Putamen (tissue), 1 donor: ENCODE results near the gene ZDHHC14.

ENCODE experiments used
- DNase-seq: peaks from one replicate; pipeline ENCODE4 v3.0.0-alpha.2; 2016; ENCODE audit warnings: low spot score

Gene ZDHHC14

DNA sequence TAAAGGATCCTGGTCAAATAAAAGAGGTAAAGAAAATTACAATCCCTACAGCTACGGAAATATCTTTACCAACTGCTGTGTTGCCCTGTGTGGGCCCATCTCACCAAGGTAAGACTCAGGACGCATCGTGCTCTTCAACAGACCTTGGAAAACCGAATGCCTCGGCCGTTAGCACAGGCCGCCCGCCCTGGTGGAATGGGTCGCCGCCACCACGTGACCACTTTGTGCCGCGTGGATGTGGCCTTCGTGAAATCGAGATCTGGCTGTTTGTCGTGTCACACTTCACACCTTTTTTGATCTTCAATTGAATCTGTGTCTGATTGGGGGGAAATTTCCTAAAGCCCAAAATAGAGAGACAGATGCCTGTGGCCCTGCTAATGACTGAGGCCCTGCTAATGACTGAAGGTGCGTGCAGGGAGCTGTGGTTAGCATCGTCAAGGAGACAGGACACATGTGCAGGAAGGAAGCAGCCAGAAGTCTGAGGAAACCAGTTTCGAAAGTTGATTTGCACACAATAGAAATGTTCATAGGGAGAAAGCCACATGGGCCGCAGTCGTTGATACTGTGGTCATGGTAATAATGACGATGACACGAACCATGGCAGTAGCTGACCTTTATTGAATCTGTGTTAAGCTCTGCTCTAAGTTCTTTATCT, 266.4 kb downstream of the ZDHHC14 start:
- DNase-seq: no peak

GRCh38 chr6:157648561-157648960, 267.6 kb downstream of the ZDHHC14 start:
- no peak for DNase-seq

DNA sequence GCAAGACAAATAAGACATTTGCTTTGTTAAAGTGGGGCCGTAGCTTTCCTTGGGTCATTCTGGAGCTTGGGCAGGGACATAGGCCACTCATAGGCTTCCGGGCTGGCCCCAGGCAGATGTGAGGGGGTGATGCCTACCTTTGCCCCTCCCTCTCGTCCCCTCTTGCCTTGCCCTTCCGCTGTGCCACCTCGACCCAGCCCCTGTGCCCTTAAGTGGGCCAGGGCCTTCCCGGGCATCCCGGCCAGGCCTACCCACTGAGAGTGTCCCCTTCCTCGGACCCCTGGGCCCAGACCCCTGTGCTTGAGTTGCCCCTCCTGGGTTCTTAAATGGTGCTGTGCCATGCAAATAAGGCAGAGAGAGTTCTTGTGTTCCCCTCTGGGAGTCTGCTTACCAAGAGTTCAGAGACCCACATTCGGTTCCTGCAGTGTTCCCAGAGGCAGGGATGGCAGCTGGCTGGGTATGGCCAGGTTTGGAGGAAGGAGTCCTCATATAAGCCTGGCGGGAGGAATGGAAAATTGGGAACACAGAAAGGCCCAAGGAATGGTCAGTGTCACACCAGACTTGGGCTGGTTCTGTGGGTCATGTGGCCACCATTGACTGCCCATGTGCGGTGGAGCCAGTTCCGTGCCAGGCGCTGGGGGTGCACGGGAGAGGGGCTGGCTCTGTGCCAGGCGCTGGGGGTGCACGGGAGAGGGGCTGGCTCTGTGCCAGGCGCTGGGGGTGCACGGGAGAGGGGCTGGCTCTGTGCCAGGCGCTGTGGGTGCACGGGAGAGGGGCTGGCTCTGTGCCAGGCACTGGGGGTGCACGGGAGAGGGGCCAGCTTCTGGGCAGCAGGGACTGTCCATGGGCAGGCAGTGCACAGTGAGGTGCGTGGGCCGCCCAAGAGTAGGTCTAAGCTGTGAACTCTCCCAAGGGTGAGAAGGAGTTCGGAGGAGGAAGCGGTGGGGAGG, 268.6 kb downstream of the ZDHHC14 start:
- no peak for DNase-seq

DNA sequence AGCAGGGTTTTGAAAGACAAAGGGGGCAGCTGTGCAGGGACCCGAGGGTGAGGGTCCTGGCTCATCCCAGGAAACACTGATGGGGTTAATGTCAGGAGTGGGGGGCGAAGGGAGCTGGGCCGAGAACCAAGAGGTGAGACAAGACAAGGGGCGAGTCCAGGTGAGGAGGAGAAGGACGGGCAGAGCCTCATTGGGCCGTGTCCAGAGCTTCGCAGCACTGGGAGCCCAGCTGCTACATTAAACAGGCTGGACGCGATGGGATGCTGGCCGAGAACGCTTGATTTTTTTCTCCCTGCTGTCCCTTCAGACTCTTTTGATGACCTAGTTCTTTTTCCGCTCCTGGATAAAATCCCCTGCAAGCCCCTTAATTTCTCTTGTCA, 269.3 kb downstream of the ZDHHC14 start:
- no peak for DNase-seq

GRCh38 chr6:157650801-157651200, 269.8 kb downstream of the ZDHHC14 start:
- no peak for DNase-seq

GRCh38 chr6:157651731-157652490, 270.9 kb downstream of the ZDHHC14 start:
- no peak for DNase-seq

DNA sequence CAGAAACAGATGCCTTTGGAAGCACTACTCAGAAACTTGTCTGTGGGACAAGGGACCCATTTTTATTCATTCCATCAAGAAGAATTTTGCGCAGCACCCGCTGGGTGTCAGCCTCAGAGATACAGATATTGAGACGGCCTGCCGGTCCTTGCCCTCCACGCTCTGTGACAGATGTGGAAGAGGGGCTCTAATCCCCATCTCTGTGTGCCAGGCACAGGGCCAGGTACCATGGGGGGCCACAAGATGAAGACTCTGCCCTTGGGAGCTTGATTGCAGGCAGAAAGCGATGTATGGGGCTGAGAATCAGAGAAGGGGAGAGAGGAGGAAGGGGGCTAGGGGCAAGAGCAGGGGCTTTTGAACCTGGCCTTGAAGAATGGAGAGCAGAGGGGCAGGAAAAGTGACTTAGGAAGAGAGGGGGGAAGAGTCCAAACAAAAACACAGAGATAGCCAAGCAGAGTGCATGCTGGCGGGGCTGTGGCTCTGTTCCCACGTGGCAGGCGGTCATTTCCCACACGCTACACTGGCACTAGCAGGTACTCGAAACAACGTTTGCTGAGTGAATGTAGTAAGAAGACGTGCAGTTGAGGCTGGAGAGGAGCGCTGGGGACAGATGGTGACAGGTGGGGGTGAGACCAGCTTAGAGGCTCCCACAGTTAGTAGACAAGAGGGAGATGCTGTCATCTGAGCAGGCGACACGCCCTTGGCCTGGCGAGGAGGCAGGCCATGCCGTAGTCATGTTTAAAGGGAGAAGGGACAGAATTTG, 271.8 kb downstream of the ZDHHC14 start:
- no peak for DNase-seq

DNA sequence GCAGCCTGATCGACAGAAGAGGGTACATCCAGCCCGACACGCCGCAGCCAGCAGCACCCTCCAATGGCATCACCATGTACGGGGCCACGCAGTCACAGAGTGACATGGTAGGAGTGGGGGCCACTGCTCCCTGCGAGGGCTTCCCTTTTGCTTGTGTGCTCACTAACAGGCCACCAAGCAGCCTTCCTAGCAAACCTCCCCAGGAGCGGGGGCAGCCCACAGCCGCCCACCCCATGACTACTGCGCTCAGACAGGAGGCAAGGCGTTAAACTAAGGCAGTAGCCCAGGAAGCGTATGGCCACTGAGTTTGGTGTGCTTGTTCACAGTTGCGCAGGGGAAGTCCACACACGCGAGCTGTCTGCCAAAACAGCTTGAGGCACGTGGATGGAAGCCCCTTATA, 272.5 kb downstream of the ZDHHC14 start:
- DNase-seq: no peak

DNA sequence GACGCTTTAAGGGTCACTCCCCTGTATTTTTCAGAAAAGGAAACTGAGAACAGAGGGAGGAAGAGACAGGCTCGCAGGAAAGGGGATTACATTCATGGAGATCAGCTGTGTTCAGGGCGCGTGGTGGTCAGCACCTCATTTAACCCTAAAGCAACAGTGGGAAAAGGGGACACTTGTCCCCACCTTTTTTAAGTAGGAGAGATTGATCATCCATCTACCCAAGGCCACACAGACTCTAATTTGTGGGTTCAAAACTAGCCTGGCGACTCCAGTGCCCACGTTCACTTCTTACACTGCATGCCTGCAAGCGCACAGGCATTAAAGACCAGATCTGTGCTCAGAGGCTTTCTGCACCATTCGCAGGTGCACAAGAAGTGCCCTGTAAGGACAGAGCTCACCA, 274.1 kb downstream of the ZDHHC14 start:
- DNase-seq: no peak

- DNase-seq: no peak
These were observed 275.5 kb downstream of the ZDHHC14 start for GRCh38 chr6:157656437-157656997.

- no peak for DNase-seq
These were observed 276.8 kb downstream of the ZDHHC14 start for GRCh38 chr6:157657754-157658153.

DNA sequence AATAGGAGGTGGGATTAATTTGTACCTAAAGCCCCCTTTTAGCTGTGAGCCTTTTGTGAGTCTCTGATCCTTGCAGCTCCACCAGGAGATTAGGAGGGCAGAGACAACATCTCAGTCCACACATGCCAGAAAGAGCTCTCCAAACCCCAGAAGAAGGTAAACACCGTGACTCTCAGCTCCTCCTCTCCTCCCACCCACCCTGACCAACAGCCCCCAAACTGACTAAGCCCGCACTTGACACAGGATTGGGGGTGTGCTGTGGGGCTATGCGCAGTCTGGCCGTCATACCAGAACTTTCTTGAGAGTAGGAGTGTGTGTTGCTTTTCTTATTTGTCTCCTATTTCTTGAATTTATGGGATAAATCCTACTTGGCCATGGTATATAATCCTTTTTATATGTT, 277.3 kb downstream of the ZDHHC14 start:
- DNase-seq: no peak

DNA sequence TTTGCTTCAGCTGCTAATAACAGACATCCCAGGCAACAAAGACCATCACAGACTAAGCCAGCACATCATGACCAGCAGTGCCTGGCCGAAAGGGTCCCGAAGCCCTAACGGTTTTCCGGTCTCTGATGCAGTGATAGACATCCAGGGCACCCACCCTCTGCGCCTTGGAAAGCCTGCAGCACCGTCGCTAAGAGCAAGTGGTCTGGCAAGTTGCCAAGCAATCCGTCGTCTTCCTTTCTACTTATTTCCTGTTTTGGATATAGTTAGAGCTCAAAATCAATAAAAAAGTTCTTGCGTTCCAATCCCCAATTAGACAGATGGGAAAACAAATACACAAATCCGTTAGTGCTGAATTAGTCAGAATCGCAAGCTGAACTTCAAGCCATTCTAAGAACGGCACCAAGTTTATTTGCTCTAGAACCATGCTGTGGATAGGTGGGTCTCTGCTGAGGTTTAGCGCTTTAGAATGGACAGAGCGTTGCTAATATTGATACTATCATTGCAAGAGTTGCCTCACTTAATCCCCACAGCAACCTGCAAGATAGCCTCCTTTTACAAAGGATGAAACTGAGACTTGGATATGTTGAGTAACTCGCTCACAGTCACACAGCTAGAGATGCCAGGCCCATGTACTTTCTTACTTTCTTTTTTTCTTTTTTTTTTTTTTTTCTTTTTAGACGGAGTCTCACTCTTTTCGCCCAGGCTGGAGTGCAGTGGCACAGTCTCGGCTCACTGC, 278.7 kb downstream of the ZDHHC14 start:
- DNase-seq: no peak

GRCh38 chr6:157660414-157660813, 279.4 kb downstream of the ZDHHC14 start:
- DNase-seq: no peak

GRCh38 chr6:157661652-157662051, 280.7 kb downstream of the ZDHHC14 start:
- DNase-seq: no peak

DNA sequence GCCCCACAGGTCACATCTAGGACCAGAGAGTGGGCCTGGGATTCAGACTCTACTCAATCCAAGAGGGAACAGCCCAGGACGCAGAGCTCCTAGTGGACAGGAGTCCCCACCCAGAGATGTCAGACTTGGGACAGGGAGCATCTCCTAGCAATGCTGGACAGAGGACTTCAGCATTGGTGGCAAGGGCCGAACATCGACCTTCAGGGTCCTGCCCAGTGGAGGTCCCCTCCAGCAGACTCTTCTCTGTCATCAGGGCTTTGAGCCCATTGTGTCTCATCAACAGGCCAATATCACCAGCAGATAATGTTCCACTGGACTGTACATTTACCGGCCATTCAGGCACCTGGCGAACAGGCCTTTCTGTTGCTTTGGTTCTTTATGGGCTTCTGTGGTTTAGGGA, 282.3 kb downstream of the ZDHHC14 start:
- no peak for DNase-seq

DNA sequence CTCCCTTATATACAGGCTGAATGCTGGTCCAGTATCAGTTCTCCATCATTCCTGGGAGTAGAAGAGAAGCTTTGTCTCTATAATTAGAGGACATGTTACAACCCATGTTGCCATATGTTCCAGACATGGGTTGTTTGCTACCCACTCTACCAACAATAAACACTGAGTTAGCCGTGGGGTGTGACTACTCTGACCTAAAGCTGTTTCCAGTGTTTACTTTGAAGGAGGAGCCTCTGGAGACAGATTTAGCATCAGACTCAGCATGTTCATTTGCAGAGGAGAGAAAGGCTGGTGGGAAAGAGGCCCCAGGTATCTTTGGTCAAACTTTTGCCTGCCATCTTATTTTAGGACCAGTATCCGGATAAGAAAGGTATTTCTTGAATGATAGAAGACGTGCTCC, 284.2 kb downstream of the ZDHHC14 start:
- DNase-seq: no peak

GRCh38 chr6:157666729-157667128, 285.7 kb downstream of the ZDHHC14 start:
- DNase-seq: no peak

DNA sequence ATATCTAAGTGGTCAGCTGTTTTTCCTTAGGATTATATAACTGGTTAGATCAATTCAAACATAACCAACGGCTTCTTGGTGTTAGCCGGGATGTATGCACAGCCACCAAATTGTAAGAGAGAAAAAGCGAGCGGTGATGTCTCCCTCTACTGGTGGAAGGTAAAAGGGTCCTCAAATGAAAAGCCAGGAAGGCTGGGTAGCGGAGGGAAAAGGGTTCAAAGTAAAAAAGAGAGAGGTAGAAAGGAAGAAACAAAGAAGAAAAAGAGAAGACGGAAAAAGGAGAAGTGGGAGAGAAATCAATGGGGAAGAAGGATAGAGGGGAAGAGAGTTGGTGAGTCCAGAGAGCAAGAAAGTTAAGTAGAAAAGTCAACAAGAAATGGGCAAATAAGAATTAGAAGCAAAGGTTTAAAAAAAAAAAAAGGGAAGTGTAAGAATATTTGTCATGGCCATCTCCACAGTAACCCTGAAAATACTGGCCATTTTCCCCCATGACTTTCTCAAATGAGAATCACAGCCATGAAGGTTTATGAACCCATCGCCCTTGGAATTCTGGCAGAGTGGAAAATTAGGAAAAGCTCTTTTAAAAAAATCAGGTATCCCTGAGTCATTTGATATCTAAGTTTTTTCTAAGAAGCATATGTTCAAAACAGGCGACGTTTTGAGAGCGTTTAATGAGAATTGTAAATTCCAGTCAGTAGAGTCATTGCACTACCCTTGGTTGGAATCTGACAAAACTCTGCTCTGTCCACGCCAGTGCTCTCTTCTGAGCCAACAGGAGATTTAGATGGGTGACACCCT, 286.4 kb downstream of the ZDHHC14 start:
- DNase-seq: peak; percentile 67

GRCh38 chr6:157668009-157668401, 287.0 kb downstream of the ZDHHC14 start:
- no peak for DNase-seq
